Astrocyte (in vitro differentiated cells and primary cell): ENCODE data around the gene C5orf34. TPM values are rescaled to one million over a fixed set of nuclear protein-coding genes. Genes with fewer than 3 reads are reported as not detected.

Source experiments
- DNase-seq: peaks from one replicate; pipeline ENCODE4 v3.0.0-alpha.2; 2010; ENCODE audit warnings: low read depth
- FAIRE-seq: peaks from 2 replicates; lab custom pipeline; 2011; peaks lifted over from hg19 to GRCh38; lab: Jason Lieb, UNC
- H2AFZ ChIP-seq: 2 replicates; pipeline ENCODE4 v1.6.0; 2012; ENCODE audit warnings: low read depth, low read length, inconsistent platforms
- H3K27ac ChIP-seq: 2 replicates; pipeline ENCODE4 v1.5.1; 2011; ENCODE audit warnings: low read depth, low read length, inconsistent platforms
- H3K27me3 ChIP-seq: 2 replicates; pipeline ENCODE4 v1.6.0; 2011; ENCODE audit warnings: low read length, inconsistent platforms; ENCODE audit not compliant: insufficient read depth
- H3K36me3 ChIP-seq: 2 replicates; pipeline ENCODE4 v1.5.1; 2011; ENCODE audit warnings: low read length, inconsistent platforms; ENCODE audit not compliant: insufficient read depth
- H3K4me1 ChIP-seq: 2 replicates; pipeline ENCODE4 v1.5.1; 2011; ENCODE audit warnings: low read length, inconsistent platforms; ENCODE audit not compliant: insufficient read depth
- H3K4me2 ChIP-seq: 2 replicates; pipeline ENCODE4 v1.6.0; 2012; ENCODE audit warnings: low read length, inconsistent platforms
- H3K4me3 ChIP-seq: 2 replicates; pipeline ENCODE4 v1.5.1; 2011; ENCODE audit warnings: low read depth, mild to moderate bottlenecking, low read length, inconsistent platforms; ENCODE audit not compliant: insufficient read depth
- H3K79me2 ChIP-seq: 2 replicates; pipeline ENCODE4 v1.6.0; 2012; ENCODE audit warnings: mild to moderate bottlenecking, low read length, inconsistent platforms; ENCODE audit not compliant: insufficient read depth
- H3K9ac ChIP-seq: 2 replicates; pipeline ENCODE4 v1.6.0; 2012; ENCODE audit warnings: mild to moderate bottlenecking, low read length, inconsistent platforms
- H3K9me3 ChIP-seq: 2 replicates; pipeline ENCODE4 v1.5.1; 2012; ENCODE audit warnings: low read depth, mild to moderate bottlenecking, low read length, inconsistent platforms; ENCODE audit not compliant: insufficient read depth
- H4K20me1 ChIP-seq: 2 replicates; pipeline ENCODE4 v1.6.0; 2012; ENCODE audit warnings: low read length, inconsistent platforms; ENCODE audit not compliant: insufficient read depth
- H3K27ac Mint-ChIP-seq: one replicate; pipeline ENCODE4 v1.8.0; 2021; ENCODE audit warnings: mild to moderate bottlenecking, mixed read lengths; ENCODE audit not compliant: unreplicated experiment
- H3K27me3 Mint-ChIP-seq: one replicate; pipeline ENCODE4 v1.8.0; 2021; ENCODE audit warnings: low read depth, mixed read lengths; ENCODE audit not compliant: unreplicated experiment
- H3K36me3 Mint-ChIP-seq: one replicate; pipeline ENCODE4 v1.8.0; 2021; ENCODE audit warnings: low read depth, mixed read lengths; ENCODE audit not compliant: unreplicated experiment
- H3K4me1 Mint-ChIP-seq: one replicate; pipeline ENCODE4 v1.8.0; 2021; ENCODE audit warnings: low read depth, mixed read lengths; ENCODE audit not compliant: unreplicated experiment
- H3K4me3 Mint-ChIP-seq: one replicate; pipeline ENCODE4 v1.8.0; 2021; ENCODE audit warnings: mild to moderate bottlenecking, moderate library complexity, mixed read lengths; ENCODE audit not compliant: unreplicated experiment
- H3K9me3 Mint-ChIP-seq: one replicate; pipeline ENCODE4 v1.8.0; 2021; ENCODE audit warnings: mild to moderate bottlenecking, mixed read lengths; ENCODE audit not compliant: unreplicated experiment
- EZH2 ChIP-seq: IDR thresholded peaks from 2 replicates; pipeline ENCODE4 v1.6.1; 2012; ENCODE audit warnings: mild to moderate bottlenecking, low read length, inconsistent platforms; ENCODE audit not compliant: insufficient read depth
- total RNA-seq: library from RNA; stranded (reverse); gene quantifications from 2 replicates; pipeline ENCODE4 v1.2.1, GENCODE V29; 2021
- TF ChIP-seq, protein P1 (sequence below): IDR thresholded peaks from 2 replicates; pipeline ENCODE4 v1.5.1; 2011; ENCODE audit warnings: low read depth, mild to moderate bottlenecking, inconsistent platforms, low read length, moderate library complexity; ENCODE audit not compliant: insufficient read depth

The C5orf34 gene
- total RNA-seq, 1 donor from 2014 or later = 3.3 TPM

DNA sequence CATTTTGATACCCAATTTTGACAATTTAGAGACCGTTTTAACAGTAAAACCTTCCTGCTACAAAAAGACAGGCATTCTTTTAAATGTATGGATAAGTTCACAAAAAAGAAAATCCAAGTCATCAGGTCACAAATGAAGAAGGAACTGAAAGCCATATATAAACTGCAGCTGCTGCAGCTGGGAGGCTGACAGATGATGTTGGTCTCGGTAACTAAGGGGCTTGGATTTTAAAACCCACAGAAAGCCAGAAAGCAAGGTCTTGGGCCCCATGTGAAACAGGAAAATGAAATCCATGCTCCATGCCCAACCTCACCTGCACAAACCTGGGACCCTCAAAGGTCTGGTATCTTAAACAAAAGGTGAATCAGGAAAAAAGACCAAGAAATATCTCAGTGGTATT, 15.7 kb upstream of the C5orf34 start:
- H3K36me3 ChIP-seq = peaks cover 67% of the 10 kb centered on the region
- no peaks in the 10 kb centered on the region for H3K27me3 Mint-ChIP-seq
- DNase-seq (no peak), FAIRE-seq (no peak)
- H3K79me2 ChIP-seq = no peaks in the 10 kb centered on the region
- no peak overlapping the region for H2AFZ ChIP-seq
- no peak overlapping the region for H3K27ac Mint-ChIP-seq
- no peaks in the 10 kb centered on the region for H3K9me3 ChIP-seq
- peaks cover 5% of the 10 kb centered on the region for H4K20me1 ChIP-seq
- H3K4me3 Mint-ChIP-seq = no peak overlapping the region
- H3K9me3 Mint-ChIP-seq = no peaks in the 10 kb centered on the region
- H3K27ac ChIP-seq = no peak overlapping the region
- H3K4me1 ChIP-seq = no peaks in the 10 kb centered on the region
- H3K4me3 ChIP-seq = no peak overlapping the region
- no peaks in the 10 kb centered on the region for H3K4me1 Mint-ChIP-seq
- peaks cover 5% of the 10 kb centered on the region for H3K36me3 Mint-ChIP-seq
- H3K9ac ChIP-seq = no peak overlapping the region
- no peaks in the 10 kb centered on the region for H3K27me3 ChIP-seq
- no peak overlapping the region for H3K4me2 ChIP-seq
- TF ChIP-seq, protein P1, sequence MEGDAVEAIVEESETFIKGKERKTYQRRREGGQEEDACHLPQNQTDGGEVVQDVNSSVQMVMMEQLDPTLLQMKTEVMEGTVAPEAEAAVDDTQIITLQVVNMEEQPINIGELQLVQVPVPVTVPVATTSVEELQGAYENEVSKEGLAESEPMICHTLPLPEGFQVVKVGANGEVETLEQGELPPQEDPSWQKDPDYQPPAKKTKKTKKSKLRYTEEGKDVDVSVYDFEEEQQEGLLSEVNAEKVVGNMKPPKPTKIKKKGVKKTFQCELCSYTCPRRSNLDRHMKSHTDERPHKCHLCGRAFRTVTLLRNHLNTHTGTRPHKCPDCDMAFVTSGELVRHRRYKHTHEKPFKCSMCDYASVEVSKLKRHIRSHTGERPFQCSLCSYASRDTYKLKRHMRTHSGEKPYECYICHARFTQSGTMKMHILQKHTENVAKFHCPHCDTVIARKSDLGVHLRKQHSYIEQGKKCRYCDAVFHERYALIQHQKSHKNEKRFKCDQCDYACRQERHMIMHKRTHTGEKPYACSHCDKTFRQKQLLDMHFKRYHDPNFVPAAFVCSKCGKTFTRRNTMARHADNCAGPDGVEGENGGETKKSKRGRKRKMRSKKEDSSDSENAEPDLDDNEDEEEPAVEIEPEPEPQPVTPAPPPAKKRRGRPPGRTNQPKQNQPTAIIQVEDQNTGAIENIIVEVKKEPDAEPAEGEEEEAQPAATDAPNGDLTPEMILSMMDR = no peak
- TF ChIP-seq EZH2 = no peak

DNA sequence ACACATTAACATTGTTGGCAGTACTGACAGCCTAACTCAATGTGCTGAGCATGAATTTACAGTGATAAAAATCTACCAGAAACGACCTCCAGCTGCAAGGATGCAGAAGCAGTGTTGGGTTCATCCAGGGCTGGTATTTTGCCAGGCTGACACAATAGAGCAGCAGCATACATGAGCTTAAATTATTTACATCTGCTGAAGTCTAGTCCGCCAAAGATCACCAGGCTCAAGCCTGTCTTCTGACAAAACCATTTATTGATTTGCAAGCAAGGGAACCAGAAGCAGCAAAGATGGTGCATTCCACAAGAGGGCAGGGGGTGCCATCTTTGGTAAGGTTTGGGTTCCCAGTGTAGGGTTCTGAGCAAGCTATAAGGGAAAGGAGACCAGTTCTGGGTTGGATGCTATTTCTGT, 8.7 kb upstream of the C5orf34 start:
- Histone ChIP-seq H3K4me2 (no peak overlapping the region), H2AFZ (no peak overlapping the region), H3K4me1 (no peaks in the 10 kb centered on the region), H3K79me2 (no peaks in the 10 kb centered on the region), H4K20me1 (no peaks in the 10 kb centered on the region), H3K9ac (no peak overlapping the region), H3K27me3 (no peaks in the 10 kb centered on the region), H3K4me3 (no peak overlapping the region), H3K27ac (no peak overlapping the region), H3K36me3 (peaks cover 22% of the 10 kb centered on the region), H3K9me3 (no peaks in the 10 kb centered on the region)
- Mint-ChIP-seq H3K27me3 (no peaks in the 10 kb centered on the region), H3K9me3 (no peaks in the 10 kb centered on the region), H3K4me1 (no peaks in the 10 kb centered on the region), H3K27ac (no peak overlapping the region), H3K4me3 (no peak overlapping the region), H3K36me3 (peaks cover 10% of the 10 kb centered on the region)
- no peak for DNase-seq
- TF ChIP-seq EZH2 = no peak
- TF ChIP-seq, protein P1 = no peak
- FAIRE-seq = no peak

DNA sequence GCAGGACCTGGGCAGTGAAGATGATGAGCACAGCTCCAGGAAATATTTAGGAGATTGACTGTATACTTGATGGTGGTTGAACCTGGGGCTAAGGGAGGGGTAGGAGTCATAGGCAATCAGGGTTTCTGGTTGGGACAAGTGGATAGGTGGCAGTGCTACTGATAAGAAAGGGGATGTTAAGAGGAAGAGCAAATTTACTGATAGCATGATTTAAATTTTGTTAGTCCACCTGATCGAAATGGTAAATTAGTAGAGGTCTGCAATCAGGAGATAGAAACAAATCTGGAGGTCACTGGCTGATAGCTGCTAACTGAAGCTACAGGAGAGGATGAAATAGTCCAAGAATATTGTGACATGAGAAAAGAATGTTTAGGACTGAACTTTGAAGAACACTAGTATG, 5.7 kb upstream of the C5orf34 start:
- Histone ChIP-seq H3K9me3 (no peaks in the 10 kb centered on the region), H3K27ac (no peak overlapping the region), H3K79me2 (no peaks in the 10 kb centered on the region), H3K9ac (no peak overlapping the region), H3K4me3 (no peak overlapping the region), H3K4me2 (no peak overlapping the region), H4K20me1 (no peaks in the 10 kb centered on the region), H3K4me1 (no peaks in the 10 kb centered on the region), H3K36me3 (peaks cover 8% of the 10 kb centered on the region), H2AFZ (no peak overlapping the region), H3K27me3 (no peaks in the 10 kb centered on the region)
- no peaks in the 10 kb centered on the region for H3K4me1 Mint-ChIP-seq
- H3K9me3 Mint-ChIP-seq = no peaks in the 10 kb centered on the region
- H3K36me3 Mint-ChIP-seq = peaks cover 11% of the 10 kb centered on the region
- H3K27me3 Mint-ChIP-seq = no peaks in the 10 kb centered on the region
- TF ChIP-seq, protein P1 = no peak
- no peak for TF ChIP-seq EZH2
- H3K27ac Mint-ChIP-seq = no peak overlapping the region
- FAIRE-seq (no peak), DNase-seq (no peak)
- no peak overlapping the region for H3K4me3 Mint-ChIP-seq
